Skeletal muscle tissue (tissue), 4 donors: Measurements from ENCODE around the gene MRGPRE. TPM values are rescaled to one million over a fixed set of nuclear protein-coding genes. Genes with fewer than 3 reads are reported as not detected.

ENCODE experiments used
- H3K27ac ChIP-seq: one replicate; pipeline ENCODE4 v1.7.0; 2013; ENCODE audit warnings: mild to moderate bottlenecking, low read depth, low read length, inconsistent platforms
- H3K27me3 ChIP-seq, 3 donors: one replicate each; pipeline ENCODE4 v1.7.0; 2013; ENCODE audit warnings: low read length in 3 of 3; ENCODE audit not compliant: control insufficient read depth in 3 of 3, insufficient read depth in 3 of 3
- H3K36me3 ChIP-seq, 3 donors: one replicate each; pipeline ENCODE4 v1.7.0; 2013; ENCODE audit warnings: low read length in 3 of 3; ENCODE audit not compliant: control insufficient read depth in 3 of 3, insufficient read depth in 3 of 3
- H3K4me1 ChIP-seq, 3 donors: one replicate each; pipeline ENCODE4 v1.7.0; 2013; ENCODE audit warnings: low read length in 3 of 3, mild to moderate bottlenecking in 3 of 3; ENCODE audit not compliant: control insufficient read depth in 3 of 3, insufficient read depth in 3 of 3
- H3K4me3 ChIP-seq, 3 donors: one replicate each; pipeline ENCODE4 v1.7.0; 2013; ENCODE audit warnings: low read length in 3 of 3
- H3K9ac ChIP-seq, 3 donors: one replicate each; pipeline ENCODE4 v1.7.0; 2013; ENCODE audit warnings: low read length in 3 of 3, mild to moderate bottlenecking in 3 of 3, moderate library complexity in 2 of 3, low read depth in 1 of 3
- H3K9me3 ChIP-seq, 3 donors: one replicate each; pipeline ENCODE4 v1.7.0; 2013; ENCODE audit warnings: low read length in 3 of 3; ENCODE audit not compliant: control insufficient read depth in 3 of 3
- total RNA-seq: library from RNA; depleted of rRNA; stranded (reverse); fragments of >200 nt; gene quantifications from one replicate; pipeline ENCODE4 v1.2.3, GENCODE V29; 2014
- donor health status: Osteomylitis.

MRGPRE gene
- total RNA-seq, 1 donor from 2014 or later = not detected

DNA sequence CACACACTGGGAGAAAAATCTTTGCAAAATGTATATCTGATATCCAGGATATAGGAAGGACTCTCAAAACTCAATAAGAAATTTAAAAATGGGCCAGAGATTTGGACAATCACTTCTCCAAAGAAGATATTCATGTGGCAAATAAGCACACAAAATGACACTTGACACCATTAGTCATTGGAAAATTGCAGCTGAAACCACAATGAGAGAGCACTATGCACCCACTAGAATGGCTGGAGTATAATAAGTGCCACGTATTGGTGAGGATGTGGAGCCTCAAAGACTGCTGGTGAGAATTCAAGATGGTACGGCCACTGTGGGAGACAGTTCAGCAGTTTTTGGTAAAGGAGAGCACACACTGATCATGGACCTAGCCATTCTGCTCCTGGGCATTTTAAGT lies 54.3 kb downstream of the MRGPRE start:
- Histone ChIP-seq H3K4me3 (no peak overlapping the region), H3K27me3 (no peaks in the 10 kb centered on the region), H3K27ac (no peak overlapping the region), H3K36me3 (no peaks in the 10 kb centered on the region), H3K4me1 (no peaks in the 10 kb centered on the region), H3K9me3 (no peaks in the 10 kb centered on the region), H3K9ac (no peak overlapping the region)

Other genes with a start within 250 kb of the MRGPRE start
- gene NAP1L4, start 240.1 kb downstream of the MRGPRE start, total RNA-seq = 148 TPM
- 11.5 TPM for gene CARS1, start 175.0 kb downstream of the MRGPRE start, total RNA-seq
- gene OSBPL5, start 67.1 kb downstream of the MRGPRE start, total RNA-seq = 19.3 TPM
- not detected for gene MRGPRG, start 13.6 kb downstream of the MRGPRE start, total RNA-seq
- gene ZNF195, start 146.7 kb upstream of the MRGPRE start, total RNA-seq = 9.4 TPM